D341Med (cell line): ENCODE data around the gene NDST3.

Source experiments
- DNase-seq: peaks from one replicate; pipeline ENCODE4 v3.0.0; 2012; ENCODE audit warnings: low spot score

Gene NDST3

DNA sequence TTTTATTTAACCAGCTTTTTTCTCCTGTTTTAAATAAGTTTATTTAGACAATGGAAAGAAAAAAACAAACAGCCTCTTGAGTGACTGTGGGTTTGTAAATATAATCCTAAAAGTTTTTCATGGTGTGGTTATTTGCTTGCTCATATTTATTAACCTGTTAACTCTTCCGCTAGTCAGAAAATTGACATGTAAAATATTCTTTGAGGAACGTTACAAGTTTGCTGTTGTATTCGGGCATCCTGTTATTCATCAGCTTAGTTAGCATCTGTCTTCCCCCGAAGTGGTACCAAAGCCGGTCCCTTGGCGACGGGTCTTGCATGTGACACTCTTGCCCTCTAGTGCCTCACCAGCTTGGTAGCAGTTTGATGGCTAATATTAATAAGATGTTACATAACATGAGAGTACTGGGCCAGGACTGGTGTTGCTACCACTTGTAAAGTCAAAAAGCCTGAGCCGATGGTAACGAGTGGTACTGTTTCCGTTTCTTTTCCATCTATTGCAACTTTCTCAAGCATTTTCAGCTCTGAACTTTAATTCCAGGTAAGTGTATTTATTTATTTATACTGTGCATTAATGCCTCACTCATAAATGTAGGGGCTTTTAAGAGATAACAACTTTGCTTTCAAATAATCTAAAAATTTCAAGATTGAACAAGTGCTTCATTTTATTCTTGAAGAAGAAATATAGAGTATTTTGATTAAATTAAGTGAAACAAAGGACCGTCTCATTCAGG, at the start of gene NDST3:
TSS of gene NDST3 (plus strand) at position 434 of the 733 bp plus-strand sequence. CDS start 19,425 bp downstream, outside the sequence.
- DNase-seq: peak; percentile 83

DNA sequence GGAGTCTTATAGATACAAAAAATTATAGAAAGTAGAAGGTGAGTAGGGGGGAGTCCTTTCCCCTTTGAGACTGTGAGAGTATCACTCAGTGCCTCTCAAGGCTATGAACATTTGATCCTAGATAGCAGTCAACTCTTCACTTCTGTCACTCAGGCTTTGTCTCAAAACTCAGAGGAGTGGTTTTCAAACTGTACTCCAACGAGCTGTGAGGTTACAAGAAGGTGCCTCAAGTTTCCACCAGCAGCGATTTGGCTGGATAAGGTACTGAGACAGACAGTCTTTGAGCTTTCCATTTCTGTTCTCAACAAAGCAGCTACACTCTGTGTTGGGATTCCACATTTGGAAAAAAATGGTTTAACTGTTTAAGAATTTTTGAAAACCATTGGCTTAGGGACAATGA, 48.0 kb upstream of the NDST3 start:
- no peak for DNase-seq

DNA sequence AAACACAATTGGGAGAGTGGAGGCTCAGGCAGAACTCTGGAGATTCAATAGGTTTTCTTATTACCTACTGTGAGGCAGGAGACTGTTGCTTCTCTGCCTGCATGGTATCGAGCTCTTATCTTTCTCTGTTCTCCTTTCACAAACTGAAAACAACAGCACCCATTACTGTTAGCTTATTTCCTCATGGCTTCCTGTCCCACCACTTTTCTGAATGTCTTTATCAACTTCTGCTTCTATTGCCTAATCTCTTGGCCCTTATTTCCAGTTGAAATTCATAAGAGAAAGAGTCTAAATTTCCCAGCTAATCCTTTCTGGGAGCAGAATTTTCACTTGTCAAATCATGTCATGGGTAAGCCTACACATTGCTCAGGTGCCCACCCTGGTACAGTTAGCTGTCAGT, 46.8 kb upstream of the NDST3 start:
- DNase-seq: no peak

DNA sequence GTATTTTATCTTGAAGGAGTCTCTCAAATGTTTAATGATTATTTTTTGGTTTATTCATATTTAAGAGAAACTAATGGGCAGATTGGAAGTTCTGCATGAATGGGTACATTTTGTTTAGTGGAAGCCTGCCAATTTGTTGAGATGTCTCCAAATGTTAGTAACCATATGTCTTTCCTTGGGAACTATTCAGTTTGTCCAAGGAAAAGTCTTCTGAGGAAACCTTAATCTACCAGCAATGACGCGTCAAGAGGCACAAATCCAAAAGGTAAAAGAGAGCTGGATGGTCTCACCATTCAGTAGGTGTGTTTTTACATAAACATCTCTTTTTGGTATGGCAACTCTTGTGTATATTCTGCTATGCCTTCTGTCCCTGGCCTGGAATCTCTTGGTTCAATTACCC, 37.4 kb upstream of the NDST3 start:
- no peak for DNase-seq

DNA sequence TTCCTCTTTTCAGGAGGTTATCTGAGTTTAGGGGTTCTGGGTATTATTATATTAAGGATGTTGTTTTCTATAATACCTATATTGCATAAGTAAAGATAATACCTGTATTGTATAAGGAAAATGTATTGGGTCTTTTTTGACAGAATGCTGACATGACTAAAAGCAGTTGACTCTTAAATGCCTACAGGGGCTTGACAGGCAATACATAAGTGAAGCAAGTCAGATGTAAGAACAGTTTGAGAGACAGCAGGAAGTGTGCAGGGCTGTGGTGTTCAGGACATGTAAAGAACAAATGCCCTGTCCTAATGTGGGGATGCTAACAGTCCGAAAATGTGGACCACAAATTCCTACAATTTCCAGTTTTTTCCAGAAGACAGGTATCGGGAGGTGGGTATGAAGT, 30.2 kb upstream of the NDST3 start:
- DNase-seq: no peak

DNA sequence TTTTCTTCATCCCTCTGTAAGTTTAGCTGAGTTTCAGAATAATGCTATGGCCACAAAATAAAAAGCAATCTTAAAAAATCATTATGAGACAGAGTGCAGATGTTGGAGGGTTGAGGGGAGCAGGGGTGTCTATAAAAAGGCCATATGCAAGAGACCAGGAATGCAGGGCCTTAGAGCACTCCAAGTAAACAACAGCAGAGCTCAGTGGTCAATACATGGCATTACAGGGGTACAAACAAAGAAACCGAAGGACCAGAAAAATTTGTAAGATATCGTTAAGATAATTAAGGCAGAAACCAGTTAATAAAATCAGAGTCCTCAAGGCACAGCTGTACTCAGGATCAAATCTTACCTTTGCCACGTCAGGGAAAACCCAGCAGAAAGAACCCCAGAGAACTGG, 28.4 kb upstream of the NDST3 start:
- no peak for DNase-seq

DNA sequence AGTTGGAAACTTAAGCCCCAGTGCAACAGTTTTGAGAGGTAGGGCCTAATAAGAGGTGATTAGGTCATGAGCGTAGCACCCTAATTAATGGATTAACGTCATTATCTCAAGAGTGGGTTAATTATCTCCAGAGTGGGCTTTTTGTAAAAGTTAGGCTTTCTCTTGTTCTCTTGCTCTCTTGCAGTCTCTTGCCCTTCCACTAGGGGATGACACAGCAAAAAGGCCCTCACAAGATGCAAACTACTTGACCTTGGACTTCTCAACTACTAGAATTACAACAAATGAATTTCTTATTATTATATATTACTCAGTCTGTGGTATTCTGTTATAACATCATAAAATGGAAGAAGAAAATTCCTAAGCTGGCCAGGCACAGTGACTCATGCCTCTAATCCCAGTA, 22.1 kb upstream of the NDST3 start:
- no peak for DNase-seq

DNA sequence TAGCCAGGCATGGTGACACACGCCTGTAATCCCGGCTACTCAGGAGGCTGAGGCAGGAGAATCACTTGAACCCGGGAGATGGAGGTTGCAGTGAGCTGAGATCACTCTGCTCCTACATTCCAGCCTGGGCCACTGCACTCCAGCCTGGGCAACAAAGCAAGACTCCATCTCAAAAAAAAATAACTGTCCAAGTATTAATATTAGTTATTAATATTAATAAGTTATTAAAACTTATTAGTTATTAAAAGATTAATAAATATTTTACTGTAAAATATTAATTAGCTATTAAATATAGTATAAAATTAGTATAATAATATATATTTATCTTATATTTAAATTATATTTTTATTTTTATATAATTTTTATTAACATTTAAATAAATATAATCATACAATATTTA, 19.5 kb upstream of the NDST3 start:
- no peak for DNase-seq

DNA sequence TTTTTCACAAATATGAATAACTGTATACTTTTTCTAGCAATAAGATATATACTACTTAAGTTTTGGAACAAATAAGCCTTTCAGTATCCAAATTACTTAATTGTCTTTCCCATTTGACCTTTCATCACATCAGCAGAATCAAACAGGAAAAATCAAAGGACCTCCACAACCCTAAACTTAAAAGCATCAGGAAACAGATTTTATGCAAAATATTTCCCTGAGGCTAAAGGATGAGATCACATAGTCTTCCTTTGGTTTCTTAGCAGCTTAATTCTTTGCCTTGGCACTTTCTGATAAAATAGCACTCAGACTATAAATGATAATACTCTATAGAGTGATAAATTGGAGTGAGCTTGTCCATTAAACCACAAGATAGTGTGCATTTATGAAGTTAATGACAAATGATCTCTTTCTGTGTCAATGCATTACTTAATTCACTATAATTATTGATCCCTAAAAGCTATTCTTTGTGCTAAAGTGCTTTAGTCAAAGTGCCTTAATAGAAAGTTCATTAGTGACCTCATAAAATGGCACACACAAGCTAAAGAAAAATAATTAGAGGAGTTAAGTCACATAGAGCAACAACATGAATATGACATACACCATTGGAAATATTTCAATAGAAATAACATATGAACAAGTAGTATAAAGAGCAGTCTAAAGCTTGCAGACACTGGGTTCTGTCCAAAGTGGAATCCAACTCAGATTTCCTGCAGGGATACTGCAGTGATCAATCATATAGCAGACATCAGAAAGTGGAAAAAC, 15.7 kb upstream of the NDST3 start:
- no peak for DNase-seq

DNA sequence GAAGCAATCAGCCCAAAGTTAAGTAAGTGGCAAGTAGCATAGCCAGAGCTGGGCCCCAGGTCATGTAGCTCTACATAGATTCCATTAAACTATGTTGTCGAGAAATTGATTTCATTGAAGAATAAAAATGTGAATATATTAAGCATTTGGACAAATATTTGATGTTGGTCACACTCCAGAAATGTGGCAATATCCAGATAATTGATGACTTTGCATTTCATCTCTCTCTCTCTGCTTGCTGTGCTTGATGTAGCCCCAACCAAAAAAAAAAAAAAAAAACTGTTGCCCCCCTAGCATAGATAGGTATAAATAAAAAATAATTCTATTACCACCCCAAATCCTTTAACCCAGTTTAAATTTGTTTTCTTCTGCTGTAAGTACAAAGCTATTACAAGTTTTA, 7.5 kb upstream of the NDST3 start:
- no peak for DNase-seq

DNA sequence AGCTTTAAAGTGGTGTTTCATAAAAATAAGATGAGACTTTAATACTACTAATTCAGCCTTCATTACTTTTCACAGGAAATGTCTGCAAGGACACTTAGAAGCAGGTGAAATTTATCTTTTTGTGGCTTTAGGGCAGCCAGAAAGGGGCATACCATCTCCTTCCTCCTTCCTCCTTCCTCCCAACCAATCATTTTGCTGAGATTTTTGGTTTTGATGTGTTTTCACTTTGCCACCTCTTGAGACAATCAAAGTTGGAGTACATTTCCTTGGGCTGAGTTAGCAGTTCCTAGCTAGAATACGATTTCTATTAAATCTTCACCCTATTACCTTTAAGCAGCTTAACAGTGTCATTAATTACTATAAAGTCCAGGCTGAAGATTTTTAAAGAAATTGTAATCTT, 5.1 kb upstream of the NDST3 start:
- no peak for DNase-seq

DNA sequence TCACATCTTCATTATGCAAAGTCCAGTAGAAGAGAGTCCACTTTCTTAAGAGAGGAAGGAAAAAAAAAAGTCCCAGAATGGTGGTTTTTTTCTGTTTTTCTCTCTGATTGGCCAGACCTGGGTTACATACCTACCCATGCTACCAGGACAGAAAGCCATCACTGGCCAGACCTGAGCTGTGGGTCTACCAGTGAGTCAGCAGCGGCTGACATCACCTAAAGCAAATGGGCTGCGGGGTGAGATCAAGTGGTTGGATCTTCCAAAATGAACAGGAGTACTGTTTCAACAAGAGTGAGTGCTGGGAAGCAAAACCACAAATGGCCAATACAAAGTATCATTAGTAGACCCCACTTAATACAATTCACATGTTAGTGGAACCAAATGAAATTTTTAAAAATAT, 1.6 kb upstream of the NDST3 start:
- DNase-seq: peak; percentile 13

DNA sequence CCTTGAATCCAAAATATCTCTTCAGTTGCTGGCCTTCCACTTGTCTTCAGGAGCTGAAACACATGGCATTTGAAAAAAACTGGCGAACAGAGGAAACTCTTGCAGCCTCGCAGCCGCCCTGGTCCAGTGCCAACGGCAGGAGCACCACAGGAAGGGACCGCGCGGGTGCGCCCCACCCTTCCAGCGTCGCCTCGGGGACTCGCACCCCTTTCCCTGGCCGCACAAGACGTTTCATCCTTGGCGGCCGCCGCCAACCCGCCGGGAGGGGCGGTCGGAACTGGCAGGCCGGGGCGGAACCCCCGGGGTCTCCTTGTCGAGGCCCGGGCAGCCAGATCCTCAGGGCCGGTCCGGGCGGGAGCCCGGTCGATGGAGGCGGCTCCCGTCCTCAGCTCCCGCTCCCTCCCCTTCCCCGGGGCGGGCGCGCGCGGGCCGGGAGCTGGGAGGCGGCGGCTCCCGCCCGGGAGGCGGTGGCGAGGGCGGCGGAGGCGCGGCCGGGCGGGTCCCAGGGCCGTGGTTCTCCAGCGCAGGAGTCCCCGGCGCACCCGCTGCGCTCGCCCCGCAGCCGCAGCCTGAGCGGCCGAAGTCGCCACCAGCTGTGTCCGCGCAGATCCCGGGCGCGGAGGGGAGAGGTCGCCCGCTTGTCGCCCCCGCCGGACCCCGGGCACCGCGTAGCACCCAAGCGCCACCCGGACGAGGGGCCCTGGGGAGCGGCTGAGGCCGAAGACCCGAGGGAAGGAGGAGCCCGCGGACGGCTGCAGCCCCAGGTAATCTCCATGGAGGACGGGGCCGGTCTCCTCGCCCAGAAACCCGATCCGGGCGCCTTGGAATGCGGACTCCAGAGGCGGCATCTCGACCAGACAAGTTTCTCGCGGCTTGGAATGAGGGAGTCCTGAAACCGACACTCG, 886 bp upstream of the NDST3 start:
- peak; percentile 77 for DNase-seq

DNA sequence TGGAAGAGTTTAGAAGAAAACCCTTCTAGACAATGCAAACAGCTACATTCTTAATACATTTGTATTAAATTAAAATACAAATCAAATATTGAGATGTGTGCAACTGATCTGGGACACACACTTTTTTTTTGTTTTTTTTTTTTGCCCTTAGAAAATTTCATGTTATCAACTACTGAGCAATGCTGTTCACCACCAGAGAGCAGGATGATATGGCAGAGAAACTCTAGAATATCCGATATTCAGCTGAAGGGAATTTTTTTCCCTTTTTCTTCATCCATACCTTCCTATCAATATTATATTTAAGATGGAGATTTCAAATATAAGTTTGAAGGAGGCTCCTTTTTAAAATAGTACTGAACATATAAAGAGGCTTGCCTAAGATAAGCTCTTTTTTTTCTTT, 1.0 kb downstream of the NDST3 start:
- DNase-seq: no peak

DNA sequence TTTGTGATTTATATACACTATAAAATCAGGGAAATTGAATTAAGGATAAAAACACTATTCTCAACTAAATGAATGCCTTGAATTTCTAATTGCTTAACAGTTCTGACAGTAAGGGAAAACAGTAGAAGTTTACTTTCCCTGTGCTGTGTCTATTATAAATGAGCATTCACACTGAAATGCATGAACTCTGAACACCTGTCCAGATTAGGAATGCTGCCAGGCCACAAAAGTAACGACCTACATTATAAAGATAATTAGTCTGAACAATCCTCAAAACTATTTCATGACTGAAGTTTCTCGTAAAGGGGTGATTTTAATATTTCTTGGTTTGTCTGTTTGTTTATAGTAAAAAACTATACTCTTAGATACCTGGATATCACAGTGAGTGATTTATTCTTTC, 2.0 kb downstream of the NDST3 start:
- DNase-seq: no peak

DNA sequence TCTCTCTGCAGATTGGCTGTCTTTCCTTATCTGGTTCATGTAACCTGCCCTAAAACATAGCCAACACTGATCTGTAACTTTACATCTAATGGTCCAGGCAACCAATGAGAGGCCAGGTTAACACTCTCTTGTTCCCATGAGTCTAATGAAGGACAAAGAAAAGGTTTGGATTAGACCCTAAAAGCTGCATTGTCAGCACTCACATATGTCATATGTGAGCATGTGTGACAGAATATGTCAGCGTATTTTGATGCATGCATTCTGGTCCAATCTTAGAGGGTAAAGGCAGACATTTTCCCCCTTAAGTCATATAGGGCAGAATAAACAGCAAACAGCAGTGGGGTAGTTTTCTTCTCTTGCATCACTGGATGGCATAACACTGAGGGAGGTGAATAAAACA, 3.7 kb downstream of the NDST3 start:
- DNase-seq: no peak

DNA sequence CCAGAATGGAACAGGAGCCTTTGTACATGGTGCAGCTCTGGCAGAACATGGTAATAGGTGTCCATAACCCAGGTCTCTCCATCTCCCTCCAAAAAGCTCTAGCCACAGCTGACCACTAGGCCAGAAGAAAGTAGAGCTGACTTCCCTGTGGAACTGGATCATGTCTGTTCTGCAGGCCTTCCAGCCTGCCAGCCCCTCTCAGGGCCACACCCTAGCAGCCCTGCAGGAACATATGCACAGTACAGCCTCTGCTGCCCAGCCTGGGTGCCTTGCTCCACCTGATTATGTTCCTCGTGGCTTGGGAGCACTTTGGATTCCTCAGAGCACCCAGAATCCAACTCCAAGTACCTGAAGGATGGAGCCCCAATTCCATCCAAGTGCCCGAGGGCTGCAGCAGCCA, 12.0 kb downstream of the NDST3 start:
- DNase-seq: no peak

DNA sequence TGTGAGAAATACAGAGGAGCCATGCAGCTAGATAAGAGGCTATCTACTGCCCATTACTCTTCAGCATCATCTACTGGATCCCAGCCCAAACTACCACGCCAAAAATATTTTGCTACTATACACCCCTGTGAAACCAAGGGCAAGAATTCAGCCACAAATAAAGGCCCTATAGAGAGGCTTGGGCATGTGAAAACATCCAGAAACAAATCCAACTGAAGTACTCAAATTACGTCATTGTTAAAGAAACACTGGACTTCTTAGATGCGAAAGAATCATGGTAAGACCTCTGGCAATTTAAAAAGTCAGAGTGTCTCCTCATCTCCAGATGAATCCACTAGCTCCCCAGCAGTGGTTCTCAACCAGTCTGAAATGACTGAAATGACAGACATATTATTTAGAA, 12.8 kb downstream of the NDST3 start:
- DNase-seq: no peak

DNA sequence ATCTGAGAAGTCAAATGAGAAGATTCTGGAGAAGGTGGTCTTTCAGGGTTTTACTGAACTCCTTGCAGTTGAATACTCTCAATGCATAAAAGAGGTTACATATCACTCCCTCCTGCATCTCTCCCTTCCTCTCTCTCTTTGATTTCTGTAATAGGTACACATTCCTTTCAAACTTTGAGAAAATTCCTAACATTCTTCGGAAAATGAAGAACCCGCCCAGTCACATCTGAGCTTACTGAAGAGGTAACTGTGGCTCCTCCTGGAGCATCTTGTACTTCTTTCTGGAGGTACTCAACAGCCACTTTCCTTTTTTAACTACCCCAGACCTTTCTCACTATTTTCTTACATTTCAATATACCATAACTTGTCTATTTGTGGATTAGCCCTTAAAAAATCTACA, 24.7 kb downstream of the NDST3 start:
- no peak for DNase-seq

DNA sequence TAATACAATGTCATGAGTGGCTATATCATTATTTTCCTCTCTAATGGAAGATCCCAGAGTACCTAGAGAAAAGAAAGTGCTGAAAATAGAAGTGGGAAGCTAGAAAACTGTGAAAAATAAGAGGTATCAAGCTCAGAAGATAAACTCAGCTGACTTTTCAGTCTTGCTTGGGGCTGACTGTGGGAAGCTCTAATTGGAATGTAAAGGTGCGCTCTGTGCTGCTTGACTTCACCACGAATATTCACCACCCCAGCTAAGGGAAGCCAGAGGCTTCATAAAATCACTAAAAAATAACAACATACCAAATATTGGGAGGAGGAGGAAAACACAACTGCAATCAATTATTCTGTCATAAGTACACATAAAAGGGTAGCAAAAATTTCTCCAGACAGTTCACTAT, 25.1 kb downstream of the NDST3 start:
- DNase-seq: no peak

DNA sequence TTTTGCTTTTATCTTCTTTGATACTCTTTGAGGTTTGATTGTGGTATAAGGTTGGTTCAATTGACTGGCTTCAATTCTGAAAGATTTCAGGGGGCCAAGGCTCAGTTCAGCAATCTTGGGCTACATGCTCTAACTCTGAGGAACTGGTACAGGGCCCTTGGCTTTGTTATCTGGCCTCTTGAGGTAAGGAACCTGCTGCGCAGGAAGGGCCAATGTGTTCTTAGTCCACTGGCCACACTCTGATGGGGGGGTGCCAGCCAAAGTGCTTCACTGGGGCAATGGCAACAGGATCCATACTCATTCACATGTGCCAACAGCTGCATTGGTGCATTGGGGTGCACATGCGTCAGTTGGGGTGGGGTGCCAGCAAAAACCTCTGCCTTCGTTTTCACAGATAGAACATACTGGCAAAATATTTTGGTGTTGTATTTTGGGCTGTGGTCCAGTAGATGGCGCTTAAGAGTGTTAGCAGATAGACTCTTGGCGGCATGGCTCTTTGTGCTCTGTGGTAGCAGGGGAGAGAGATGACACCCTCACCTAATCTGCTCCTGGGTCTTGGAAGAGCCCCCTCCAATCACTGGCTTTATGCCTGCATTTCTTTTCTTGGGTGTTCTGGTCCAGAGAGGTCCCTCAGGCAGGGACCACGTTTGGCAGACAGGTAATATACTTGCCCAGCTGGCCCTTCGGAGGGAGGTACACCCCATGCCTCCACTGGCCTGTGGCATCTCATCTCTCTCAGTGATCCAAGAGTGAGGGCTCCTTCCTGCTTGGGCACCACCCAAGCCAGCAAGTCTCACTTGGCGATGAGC, 42.9 kb downstream of the NDST3 start:
- DNase-seq: peak; percentile 43

DNA sequence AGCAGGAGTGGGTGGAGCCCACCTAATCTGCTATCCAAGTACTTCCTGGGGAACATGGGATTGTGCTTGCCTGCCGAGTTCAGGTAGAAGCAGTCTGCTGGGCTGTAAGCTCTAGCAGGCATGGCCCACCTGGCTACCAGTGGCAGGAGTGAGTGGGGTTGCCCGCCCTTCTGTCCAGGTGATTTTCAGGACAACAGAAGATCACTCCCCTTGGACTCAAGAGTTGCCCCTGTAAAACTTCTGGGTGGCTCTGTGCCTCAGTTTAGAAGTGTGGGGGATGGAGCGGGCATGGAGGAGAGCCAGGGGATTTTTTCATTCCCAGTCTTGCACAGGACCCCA, 43.5 kb downstream of the NDST3 start:
- DNase-seq: no peak
